Activated CD4-positive, alpha-beta T cell treated with anti-CD3 and anti-CD28 coated beads, Interleukin-2, amount 50 U/mL, for 4 hours (primary cell): ENCODE results near the gene HLA-DMB.
"Not testable (repeated sequence)": the region's sequence is repeated elsewhere in the genome, so short reads cannot be mapped to it uniquely, and the experiment has no call there.

Source experiments
- DNase-seq, 2 experiments: peaks; one replicate each; pipeline ENCODE4 v3.0.0-alpha.2; 2020

Gene HLA-DMB

GRCh38 chr6:32949113-32949512, 8.3 kb upstream of the HLA-DMB start:
- DNase-seq = no peak

DNA sequence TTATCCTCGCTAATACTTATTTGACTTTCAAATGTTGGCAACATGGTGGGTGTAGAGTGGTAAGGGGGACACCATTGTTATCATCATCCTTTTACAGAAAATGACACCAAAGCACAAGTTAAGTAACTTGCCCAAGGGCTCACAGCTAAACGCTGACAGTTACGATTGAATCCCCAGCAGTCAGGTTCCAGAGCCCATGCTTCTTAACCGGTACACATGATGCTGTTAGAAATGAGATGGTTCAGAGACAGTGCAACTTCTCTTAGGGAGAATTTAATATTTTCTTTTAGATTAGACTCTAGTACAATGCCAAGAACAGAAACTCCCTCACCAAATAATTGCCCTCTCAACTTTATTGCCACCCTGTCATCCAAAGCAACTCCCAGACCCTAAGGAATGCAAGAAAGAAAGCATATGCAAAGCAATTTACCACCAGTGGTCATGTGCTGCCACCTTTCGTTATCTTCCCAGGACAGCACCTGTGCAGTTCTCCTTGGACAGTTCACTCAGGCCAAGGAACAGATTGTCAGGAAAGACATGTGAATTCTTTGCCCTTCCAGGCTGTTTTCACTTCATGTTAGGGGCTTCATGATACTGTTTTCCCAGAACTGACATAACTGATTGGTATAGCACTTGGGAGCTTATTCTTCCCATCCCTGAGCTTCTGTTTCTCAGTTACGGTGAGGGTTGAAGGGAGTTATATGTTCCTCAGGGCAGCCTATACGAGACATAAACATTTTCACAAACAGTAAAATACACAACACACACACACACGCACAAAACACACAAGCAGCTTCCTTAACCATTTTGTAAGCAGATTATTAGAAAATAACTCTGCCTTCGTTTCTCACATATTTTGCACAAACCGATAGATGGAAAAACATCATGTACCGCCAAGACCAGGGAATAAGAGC, 7.0 kb upstream of the HLA-DMB start:
- DNase-seq = peak; percentile 23 to 32

DNA sequence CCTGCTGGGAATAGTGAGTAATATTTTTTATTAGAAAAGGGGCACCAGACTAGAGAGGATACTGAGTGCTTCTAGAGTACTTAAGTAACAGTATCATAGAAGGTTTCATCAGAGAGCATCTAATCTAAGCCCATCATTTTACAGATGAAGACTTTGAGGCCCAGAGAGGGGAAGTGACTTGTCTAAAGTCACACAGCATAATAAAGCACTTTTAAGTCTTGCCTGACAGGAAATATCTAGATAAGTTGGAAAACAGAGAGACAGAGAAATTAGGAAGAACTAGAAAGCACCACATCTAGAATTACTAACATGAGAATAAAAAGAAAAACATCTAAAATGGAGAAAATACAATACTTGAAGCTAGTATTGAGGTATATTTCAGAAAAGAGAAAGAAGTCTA, 6.1 kb upstream of the HLA-DMB start:
- DNase-seq = no peak

DNA sequence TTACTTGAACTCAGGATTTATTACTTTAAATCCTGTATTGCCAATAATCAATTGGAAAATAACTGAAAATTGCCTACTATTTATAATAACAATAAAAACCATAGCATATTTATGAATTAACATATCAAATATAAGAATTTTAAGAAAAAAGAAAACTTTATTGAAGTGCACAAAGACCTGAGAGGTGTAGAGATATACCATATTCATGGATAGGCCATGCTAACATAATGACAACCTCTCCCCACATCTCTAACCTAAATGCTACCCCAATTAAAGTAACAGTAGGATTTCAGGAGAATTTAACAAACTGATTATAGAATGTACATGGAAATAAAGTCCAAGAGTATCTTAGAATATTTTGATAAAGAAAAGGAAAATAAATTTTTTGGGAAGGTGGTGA, 5.1 kb upstream of the HLA-DMB start:
- no peak for DNase-seq

DNA sequence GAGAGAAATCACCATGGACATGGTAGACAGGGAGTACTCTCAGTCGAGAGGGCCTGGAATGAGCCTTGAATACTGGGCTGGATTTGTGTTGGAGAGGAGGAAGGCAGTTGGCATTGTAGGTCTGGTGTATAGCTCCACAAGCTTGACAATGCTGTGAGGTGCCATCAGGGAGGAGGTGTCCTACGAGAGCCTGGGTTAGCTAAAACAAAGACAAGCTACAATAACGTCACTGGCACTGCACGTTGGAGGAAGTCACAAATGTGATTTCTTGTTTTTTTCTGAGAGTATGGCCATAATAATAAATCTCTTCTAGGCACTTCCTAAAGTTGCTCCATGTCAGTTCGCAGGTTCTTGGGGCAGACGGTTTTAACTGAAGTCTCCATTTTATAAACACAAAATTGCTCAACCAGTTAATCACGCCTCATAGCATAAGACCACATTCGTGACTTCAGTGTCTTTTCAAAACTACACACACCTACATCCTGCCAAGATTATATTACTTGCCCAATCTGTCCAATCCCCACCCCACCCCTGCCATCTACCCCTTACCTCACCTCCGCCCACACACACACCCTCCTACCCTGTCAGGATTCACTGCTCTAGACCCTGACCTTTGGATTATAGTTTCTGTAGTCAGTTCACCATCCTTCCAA, 4.4 kb upstream of the HLA-DMB start:
- peak; percentile 42 to 47 for DNase-seq

DNA sequence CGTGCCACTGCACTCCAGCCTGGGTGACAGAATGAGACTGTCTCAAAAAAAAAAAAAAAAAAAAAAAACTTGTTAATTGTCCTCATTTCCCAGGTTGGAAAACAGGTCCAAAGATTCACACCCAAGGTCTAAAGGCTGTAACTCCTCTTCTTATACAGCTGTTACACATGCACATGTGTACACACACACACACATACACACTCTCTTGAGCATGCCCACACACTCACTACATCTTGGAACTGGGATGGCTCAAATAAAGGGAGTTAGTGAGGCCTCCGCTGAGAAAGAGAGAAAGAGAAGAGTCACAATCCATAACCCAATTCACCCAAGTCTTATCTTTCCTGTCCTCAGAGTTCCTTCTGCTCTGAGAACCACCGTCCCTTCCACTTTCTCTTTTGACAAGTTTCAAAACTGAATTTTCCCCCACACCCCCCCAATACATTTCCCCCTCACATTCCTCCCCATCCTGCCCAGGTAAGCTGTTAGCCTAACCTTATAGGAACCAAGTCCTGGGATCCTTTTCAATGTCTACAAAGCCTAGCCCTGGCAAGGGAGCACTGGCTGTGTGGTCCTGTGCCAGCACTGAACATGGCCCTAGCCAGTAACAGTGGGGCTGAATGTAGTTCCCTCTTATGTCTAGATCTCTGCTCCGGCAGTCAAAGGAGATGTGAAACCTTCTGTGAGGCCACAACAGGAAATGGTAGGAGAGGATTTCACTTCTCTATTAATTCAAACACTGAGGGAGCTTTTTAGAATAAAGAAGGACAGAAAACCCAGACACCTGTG, 3.2 kb upstream of the HLA-DMB start:
- peak in 1 of 2 experiments; percentile 9 for DNase-seq

GRCh38 chr6:32942555-32943123, 1.8 kb upstream of the HLA-DMB start:
- not testable (repeated sequence) for DNase-seq

- DNase-seq = peak; percentile 12 to 33
Observed at GRCh38 chr6:32941214-32941768, 463 bp upstream of the HLA-DMB start.

DNA sequence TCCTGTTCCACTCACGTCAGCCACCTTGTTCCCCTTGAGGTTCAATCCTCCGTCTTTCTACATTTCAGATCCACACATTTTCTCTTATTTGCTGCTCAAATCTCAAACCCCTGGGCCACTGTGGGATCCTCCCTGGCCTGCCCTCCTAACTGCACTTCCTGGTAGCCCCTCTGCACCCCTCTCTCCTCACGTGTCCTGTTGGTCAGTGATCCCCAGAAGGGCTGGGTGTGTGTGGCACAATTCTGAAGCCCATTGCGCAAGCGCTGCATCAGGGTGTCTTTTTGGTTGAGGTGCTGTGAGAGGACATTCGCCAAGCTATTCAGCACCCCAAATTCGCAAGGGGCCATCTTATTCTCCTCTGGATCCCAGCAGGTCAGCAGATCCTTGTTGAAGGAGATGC, 2.3 kb downstream of the HLA-DMB start:
- DNase-seq = no peak

DNA sequence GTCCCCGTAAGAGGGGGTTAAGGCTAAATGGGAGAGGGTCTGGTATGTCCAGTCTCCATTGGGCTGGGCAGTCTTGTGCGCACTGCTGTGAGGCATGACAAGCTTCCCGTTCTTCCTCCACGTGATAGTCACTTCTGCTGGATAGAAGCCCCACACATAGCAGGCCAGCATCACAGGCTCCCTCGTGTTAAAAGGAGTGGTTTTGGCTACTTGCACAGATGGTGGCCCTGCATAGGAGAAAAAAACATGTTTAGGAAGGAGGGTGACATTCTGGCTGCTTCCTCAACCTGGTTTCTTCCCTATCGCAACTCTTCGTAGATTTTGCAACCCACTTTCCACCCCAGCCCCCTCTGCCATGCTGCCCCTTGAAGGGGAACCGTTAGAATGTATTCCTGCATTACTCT, 3.6 kb downstream of the HLA-DMB start:
- DNase-seq = no peak

DNA sequence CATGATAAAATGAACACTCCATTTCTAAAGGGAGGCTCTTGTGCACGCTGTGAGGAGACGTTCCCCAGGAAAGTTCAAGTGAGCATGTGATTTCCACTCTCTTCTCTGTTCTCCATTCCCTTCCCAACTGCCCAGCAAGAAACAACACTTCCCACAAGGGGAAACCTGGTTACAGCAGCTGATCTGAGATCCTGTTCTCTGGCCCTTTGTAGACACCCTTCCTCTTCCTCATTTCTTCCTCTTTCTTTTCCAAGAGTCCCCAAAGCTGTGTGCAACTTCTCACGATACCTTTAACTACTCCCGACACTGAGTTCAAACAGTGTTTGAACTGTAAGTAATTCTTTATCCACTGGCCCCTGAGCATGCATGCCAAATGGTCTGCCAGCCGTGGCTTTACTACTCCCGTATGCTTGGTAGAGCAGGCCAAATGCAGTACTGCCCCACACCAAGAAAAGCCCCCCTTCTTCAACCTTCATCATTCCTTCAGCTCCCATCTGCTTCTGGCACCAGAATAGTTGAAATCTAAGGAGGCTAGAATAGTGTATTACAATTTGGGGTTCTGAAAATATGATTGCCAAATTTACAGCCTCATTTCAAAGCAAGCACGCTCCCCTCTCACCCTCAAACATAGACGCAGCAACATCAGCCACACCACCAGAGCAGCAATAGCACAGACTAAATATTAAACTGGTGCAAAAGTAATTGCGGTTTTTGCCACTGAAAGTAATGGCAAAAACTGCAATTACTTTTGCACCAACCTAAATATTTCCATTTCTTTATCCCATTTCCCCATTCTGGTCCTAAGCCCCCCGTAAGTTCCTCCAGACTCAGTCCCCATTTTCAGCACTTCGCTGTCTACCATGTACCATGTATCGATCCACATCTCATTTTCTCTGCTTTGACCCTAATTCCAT, 4.3 kb downstream of the HLA-DMB start:
- DNase-seq = no peak

DNA sequence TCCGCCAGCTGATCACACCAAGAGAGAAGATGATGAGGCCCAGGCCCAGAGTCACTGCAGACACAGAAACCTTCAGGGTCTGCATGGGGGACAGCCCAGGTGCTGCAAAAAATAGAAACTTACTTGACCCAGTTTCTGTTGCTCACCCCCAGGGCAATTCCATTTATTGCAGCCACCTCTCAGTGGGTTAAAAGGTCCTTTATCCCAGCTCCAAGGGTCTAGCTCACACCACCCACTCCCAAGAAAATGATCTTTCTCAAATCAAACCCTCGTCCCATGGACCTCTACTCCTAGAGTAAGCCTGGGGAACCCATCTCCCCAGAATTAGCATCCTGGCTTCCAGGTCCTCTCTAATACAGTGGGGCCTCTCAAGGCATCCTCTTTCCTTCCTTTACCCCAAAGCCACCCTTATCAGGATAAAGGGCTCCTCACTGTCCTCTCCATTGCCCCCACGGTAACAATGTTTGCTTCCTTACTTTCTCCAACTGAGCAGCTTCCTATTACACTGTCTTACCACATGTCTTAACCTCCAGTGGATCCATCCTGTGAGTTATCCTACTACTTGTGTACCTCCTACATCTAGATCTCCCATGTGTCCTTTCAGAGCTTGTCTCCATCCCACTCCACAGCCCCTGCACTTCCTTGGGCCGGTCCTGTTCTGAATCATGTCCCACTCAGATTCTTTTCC, 5.1 kb downstream of the HLA-DMB start:
- DNase-seq = no peak

DNA sequence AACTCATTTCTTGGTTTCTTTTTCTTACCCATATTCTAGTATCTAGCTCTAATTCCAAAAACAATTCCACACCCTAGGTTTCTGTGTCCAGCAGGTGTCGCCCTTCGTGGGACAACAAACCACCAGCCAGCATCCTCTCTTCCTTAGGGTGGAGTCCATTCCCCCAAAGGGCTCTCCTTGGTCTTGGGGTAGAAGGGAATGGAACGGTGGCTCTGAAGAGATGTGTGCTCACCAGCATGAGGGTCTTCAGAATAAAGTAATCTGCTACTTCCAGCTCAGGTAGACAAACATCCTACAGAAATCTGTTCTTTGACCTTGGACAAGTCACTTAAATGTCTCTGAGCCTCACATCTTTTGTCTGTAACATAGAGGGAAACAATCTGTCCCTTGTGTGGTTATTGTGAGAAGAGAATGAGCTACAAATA, 7.2 kb downstream of the HLA-DMB start:
- peak; percentile 76 to 82 for DNase-seq

DNA sequence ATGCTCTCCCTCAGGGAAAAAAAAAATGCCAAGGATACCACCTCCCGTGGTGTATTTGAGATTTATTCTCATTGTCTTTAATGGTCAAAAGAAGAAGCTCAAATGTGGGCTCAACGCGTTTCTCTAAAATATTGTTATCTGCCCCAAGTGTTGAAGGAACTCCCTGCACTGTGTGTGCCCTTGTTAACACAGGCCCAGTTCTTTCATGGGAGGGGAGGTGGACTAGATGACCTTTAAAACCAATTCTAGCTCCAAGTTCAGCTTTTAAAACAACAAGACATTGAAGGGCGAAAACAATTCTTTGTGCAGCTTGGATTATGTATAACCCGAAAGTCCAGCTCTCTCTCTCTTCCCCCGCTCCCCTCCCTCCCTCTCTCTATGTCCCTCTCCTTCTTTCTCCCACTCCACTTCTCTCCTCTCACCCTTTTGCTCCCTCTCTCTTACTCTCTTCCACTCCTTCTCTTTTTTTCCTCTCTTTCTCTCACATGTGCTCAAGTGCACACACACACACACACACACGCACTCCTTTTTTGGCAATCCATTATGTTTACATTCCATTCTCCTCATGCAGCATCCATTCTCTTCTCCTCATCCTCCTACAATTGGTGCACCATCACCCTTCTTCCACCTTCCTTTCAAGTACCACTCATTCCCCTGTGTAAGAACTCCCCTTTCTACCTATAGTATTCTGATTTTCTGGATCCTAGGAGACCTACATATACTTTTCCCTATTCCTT, 8.5 kb downstream of the HLA-DMB start:
- DNase-seq = no peak

DNA sequence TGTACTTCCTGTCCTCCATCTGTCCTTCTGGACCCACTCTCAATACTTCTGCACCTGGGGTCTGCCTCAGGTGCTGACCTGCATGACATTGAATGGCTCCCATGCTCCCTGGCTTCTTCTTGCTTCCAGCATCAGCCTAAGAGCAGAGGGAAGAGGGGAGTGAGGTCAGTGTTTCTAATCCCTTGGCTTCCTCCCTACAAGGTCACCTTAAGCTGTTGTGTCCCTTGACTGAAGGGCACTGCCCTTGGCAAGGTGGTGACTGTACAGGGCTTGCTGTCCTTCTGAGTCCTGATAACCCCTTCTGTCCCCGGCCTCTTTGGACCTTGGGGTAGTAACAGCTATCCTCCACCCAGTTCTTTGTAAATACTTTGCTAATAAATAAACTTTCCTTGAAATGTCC, 9.6 kb downstream of the HLA-DMB start:
- no peak for DNase-seq

GRCh38 chr6:32922083-32922482, 18.7 kb downstream of the HLA-DMB start:
- DNase-seq = no peak

- DNase-seq = no peak
Observed at GRCh38 chr6:32920715-32921114, 20.1 kb downstream of the HLA-DMB start.

DNA sequence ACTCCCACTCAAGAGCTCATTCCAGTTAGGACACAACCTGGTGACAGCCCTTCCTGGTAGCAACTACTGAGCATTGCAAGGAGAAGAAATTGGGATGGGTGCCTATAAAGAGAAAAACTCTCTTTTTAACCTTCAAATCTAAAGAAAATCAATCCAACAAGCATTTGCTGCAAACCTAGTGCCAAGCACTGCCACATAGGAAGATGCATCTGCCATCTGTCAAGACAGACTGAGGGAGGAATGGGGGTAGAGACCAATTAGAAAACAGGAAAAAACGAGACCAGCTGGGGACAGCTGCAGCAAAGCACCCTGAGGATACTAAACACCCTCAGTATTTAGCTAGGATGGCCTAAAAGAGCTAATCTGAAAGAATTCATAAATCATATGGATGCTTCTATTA, 27.9 kb downstream of the HLA-DMB start:
- no peak for DNase-seq

DNA sequence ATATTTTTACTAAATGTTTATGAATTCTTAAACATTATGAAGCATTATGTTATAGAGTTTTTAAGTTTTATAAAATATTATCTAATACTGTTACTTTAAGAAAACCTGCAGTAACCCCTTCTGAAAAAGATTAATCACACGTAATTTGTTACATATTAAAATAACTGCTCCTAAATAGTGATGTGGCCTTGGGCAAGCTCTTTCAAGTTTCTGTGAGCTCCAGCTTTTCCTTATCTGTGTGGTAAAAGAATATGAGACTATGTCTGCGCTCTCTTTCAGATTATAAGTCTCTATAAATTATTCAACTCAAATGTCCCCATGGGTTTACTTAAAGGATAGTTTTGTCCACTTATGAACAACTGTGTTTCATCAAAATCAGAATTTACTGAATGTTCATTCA, 31.9 kb downstream of the HLA-DMB start:
- DNase-seq = no peak

GRCh38 chr6:32906539-32906938, 34.3 kb downstream of the HLA-DMB start:
- no peak for DNase-seq
